ENCODE data around the gene TLCD4.

Gene TLCD4

GRCh38 chr1:95115708-95116137, 1.4 kb upstream of the TLCD4 start:
- DNase-seq (ENCODE audit: low read depth), result no peak
- TF ChIP-seq CTCF (conservative IDR thresholded peaks at IDR 0.05; ENCODE audit: low read length), result no peak
- no peak overlapping the region for H3K4me3 ChIP-seq (ENCODE audit: low read length)

GRCh38 chr1:95116580-95117206, 462 bp upstream of the TLCD4 start:
- DNase-seq (ENCODE audit: low read depth), result no peak
- H3K4me3 ChIP-seq (ENCODE audit: low read length), result peak overlapping the region; percentile 62
- peak; percentile 42 for TF ChIP-seq CTCF (conservative IDR thresholded peaks at IDR 0.05; ENCODE audit: low read length)

- peak overlapping the region; percentile 47 for H3K4me3 ChIP-seq (ENCODE audit: low read length)
- no peak for DNase-seq (ENCODE audit: low read depth)
- no peak for TF ChIP-seq CTCF (conservative IDR thresholded peaks at IDR 0.05; ENCODE audit: low read length)
Observed at GRCh38 chr1:95118067-95118499, 928 bp downstream of the TLCD4 start.

GRCh38 chr1:95118710-95119109, 1.6 kb downstream of the TLCD4 start:
- TF ChIP-seq CTCF (conservative IDR thresholded peaks at IDR 0.05; ENCODE audit: low read length), result no peak
- DNase-seq (ENCODE audit: low read depth), result no peak
- no peak overlapping the region for H3K4me3 ChIP-seq (ENCODE audit: low read length)

GRCh38 chr1:95119273-95119672, 2.1 kb downstream of the TLCD4 start:
- no peak for DNase-seq (ENCODE audit: low read depth)
- TF ChIP-seq CTCF (conservative IDR thresholded peaks at IDR 0.05; ENCODE audit: low read length), result no peak
- H3K4me3 ChIP-seq (ENCODE audit: low read length), result no peak overlapping the region

GRCh38 chr1:95122151-95122697, 5.1 kb downstream of the TLCD4 start:
- no peak overlapping the region for H3K4me3 ChIP-seq (ENCODE audit: low read length)
- no peak for DNase-seq (ENCODE audit: low read depth)
- no peak for TF ChIP-seq CTCF (conservative IDR thresholded peaks at IDR 0.05; ENCODE audit: low read length)

GRCh38 chr1:95124342-95124741, 7.2 kb downstream of the TLCD4 start:
- DNase-seq (ENCODE audit: low read depth), result no peak
- no peak for TF ChIP-seq CTCF (conservative IDR thresholded peaks at IDR 0.05; ENCODE audit: low read length)
- no peak overlapping the region for H3K4me3 ChIP-seq (ENCODE audit: low read length)
